ENCODE results near the gene AAK1.
A peak's percentile ranks its signal among the peaks of the same experiment; 100 is the strongest.
"Not testable (repeated sequence)": the region's sequence is repeated elsewhere in the genome, so short reads cannot be mapped to it uniquely, and the experiment has no call there.

AAK1 gene

DNA sequence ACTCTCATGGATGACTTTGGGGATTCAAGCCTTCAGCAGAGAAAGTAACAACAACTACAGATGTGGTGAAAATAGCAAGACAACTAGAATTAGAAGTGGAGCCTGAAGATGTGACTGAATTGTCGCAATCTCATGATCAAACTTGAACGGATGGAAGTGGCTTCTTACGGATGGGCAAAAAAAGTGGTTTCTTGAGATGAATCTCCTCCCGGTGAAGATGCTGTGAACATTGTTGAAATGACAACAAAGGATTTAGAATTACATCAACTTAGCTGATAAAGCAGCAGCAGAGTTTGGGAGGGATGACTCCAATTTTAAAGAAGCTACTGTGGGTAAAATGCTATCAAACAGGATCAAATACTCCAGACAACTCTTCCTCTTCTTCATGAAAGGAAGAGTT is 43.1 kb downstream of the AAK1 start:
- DNase-seq = no peak

DNA sequence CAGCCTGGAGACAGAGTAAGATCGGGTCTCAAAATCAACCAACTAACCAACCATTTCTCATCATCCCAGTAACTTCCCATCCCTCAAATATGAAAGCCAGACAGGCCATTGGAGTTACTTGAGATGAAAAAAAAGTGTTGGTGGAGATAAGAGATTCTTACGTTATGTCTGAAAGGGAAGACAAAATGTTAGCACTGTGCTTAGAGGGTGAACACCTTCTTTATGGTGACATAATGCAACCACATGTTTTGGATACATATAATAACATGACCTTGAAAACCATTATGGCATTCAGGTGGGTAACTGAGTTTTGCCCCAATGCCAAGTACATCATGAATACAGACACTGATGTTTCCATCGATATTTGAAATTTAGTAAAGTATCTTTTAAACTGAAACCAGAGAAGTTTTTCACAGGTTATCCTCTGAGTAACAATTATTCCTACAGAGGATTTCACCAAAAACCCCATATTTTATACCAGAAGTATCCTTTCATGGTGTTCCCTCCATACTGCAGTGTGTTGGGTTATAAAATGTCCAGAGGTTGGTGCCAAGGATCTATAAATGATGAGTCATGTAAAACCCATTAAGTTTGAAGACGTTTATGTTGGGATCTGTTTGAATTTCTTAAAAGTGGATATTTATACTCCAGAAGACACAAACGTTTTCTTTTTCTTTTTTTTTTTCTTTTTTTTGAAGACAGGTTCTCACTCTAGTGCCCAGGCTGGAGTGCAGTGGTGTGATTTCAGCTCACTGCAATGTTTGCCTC is 45.5 kb downstream of the AAK1 start:
- DNase-seq = no peak

DNA sequence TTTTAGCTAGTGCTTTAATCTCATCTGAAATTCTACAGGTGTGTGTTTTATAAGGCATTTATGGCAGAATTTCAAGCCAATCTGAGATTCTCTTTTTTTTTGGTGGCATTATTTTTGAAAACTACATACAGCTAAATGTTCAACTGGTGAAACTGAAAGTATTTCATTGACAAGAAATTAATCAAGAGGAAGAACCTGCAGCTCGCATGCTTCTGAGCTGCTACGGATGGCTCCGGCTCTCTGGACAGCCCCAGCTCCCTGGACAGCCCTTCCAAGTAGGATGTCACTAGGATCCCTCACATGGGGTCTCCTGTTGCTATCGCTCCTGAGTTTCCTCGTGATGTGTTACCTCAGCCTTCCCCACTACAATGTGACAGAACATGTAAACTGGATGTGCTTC is 46.4 kb downstream of the AAK1 start:
- DNase-seq = no peak

DNA sequence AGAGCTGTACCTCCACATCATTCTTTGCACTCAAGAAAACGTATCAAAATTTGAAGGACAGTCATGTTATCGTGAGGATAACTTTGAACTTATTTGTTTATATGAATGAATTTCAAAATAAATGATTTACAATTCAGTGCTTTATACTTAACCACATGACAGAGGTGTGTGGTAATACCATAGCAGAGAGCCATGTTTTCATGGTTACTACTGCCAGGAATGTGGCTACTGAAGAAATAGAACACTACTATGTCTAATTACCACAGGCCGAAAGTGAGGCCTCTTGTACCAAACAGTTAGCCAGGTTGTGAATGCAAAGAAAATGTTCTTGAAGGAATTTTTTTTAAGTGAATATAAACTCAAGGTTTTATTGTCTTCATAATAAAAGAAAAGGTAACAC is 49.2 kb downstream of the AAK1 start:
- no peak for DNase-seq

DNA sequence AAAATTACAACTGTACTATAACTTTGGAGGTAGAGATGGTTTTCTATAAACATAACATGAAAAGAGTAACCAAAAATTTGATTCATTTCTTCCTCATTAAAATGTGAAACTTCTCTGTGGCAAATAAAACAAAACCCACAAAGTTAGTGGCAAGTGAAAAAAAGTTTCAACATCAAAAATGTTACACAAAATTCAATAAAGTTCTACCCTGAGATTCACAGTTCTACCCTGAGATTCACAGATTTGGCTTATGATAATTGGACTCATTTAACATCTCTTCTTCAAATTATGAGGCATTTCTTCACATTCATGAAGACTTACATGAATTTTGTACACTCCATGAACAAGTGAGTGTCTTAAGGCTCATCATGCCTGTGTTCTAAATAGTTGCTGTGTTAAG is 51.0 kb downstream of the AAK1 start:
- no peak for DNase-seq

DNA sequence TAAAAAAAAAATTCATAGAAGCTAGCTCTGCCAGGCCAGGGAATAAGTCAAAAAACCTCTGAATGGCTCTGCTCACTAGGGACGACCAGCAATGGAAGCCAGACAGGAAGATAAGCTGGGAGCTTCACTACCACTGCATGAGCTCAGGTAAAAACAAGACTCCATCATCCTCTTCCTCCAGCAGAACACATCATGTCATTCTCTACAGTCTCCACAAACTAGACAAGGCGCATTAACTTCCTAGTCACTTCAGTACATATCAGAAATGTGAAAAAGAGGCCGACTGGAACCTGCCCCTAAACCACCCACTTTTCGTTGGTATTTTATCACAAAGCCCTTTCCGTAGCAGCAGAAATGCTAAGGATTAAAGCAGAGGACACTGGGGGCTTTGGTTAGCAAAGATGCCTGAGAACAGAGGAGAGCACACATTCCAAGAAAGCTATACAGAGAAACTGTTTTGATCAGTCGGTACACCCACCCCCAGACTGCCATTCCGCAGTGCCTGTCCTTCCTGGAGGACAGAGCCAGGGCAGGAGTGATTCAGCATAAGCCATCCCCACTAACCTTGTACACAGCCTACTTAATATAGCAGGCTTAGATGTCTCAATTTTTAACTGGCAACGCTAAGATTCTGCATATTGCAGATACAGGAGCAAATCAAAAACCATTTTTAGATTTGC is 53.4 kb downstream of the AAK1 start:
- no peak for DNase-seq

DNA sequence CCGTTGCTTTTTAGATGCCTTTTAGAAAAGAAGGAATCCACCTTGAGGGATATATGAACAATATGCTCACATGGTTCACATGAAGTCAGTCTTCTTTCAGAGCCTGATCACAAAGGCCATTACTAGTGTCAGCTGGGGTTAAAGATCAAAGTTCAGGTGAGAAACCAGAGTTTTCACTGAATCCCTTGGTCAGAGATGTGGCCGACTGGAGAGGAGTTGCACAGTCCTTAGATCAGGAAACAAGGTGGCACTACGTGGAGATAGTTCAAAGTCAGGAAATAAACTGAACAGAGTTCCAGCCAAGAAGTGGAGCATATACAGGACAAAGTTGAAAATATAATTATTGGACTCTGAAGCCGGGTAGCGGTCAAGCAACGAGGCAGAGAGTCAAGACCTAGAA is 54.6 kb downstream of the AAK1 start:
- no peak for DNase-seq

DNA sequence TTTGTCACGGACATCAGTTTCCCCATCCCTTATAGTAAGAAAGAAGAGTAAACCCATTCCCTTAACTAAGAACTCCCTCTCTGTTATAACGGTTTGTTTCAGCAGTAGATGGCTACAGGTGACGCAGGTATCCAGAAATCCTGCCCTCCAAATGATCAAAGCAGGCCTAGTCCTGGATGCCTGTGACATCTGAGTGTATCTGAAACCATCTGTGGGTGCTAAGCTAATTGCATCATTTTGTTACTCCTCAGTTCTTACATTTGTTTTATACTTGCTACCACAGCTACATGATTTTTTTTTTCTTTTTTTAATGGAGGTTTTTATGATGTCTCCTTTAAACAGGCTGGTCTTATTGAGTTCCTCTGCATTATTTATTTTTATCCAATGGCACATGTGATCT is 55.1 kb downstream of the AAK1 start:
- DNase-seq = no peak

DNA sequence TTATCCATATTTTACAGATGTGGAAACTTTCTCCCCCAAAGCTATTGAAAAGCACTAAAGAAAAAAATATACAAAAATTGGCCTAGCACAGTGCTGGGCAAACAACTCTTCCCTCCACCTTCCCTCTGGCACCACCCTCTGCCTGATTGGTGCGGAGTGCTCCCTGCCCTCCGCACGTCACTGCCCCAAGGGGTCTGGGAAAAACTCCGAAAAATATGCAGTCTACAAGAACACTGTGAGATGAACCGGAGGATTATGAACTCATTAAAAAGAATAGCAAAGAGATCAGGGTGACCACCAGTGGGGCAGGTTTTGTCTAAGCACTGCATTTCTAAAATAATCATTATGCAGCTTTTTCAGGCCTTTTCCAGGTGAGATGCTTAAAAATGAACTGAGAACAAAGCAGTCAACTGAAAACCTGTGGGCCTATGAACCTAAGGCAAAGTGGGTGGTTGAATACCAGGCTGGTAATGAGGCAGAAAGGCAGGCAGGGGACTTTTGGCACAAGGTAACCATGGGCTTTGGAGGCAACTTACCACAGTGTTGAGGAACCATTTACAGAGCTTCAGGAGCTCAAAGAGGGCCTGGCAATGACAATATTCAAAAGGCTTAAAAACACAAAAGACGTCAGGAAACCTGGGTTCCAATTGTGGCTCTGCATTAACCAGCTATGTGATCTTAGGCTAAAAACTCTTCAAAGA is 57.5 kb downstream of the AAK1 start:
- no peak for DNase-seq

DNA sequence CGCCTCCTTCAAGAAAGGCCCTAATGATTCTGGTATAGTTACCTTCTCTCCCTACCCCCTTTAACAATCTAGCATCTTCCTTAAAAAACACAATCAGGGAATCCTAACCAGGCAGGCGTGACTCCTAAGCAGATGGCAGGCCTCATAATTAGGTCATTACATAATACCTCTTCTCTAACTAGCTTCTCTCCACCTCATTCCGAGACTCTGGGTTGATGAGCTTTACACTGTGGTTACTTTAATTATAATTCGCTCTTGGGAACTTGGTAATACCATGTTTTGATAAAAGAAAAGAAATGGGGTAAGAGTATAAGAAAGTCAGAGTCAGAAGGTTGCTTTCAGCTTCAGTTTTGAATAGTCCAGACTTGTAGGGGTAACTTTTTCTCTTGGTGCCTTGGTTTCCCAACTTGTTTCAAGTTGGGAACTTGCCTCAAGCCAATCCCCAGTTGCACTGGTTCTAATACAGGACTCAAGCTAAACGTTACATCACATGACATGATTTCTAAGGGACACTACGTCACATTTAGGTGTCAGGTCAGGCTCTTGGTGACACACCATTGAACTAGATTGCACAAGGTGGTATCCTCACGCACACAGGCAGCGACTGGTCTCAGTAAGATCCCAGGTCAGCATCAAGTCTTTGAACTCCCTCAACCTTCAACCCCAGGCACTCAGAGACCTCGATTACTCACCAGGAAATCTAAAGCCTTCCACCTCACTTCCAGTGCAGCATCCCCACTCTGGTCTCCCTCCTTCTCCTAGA is 59.2 kb downstream of the AAK1 start:
- no peak for DNase-seq

DNA sequence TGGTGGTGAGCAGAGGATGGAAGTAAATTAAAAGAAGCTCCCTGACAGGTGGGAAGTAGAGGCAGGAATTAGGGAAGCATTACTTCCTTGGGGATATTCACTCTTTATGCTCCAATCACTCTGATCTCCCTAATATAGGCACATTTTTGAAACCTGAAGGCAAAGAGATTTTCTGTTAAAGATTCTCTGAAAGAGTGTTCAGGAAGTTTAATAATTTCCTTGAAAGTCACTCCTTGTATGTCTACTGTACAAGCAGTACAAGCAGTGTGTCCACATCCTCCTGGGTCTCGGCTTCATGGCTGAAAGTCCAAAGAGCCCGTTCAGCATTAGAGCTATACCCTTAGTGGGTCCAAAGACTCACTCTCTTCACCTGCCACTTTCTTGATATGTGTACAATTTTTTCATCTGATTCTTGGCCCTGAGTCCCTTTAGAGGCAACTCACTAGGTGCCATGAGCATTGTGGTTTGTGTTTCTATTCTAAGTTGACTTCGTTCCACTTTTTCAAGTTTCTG is 60.2 kb downstream of the AAK1 start:
- DNase-seq = no peak

DNA sequence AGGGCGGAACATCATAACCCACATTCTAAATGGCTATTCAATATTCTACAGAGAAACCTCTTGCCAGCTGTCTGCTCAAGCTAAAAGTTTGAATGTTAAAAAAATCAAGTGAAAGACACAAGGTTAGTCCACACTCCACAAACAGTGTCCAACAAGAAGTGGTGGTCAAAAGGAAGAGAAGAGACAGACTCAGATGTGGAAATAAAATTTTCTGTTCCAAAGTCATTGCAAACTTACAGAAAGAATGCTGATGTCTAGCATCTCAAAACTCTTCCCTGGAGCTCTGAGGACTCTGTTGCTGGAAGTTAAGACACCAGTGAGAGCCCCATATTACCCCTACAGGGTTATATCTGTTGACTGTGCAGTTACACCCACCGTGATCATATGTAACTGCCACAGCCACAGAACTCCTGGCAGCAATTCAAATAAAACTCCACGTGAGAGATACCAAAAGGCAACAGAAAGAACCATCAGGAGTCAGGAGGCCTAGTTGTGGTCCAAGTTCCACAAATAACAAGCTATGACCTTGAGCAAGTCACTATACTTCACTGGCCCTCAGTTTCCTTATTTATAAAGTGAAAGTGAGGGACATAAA is 60.9 kb downstream of the AAK1 start:
- no peak for DNase-seq

DNA sequence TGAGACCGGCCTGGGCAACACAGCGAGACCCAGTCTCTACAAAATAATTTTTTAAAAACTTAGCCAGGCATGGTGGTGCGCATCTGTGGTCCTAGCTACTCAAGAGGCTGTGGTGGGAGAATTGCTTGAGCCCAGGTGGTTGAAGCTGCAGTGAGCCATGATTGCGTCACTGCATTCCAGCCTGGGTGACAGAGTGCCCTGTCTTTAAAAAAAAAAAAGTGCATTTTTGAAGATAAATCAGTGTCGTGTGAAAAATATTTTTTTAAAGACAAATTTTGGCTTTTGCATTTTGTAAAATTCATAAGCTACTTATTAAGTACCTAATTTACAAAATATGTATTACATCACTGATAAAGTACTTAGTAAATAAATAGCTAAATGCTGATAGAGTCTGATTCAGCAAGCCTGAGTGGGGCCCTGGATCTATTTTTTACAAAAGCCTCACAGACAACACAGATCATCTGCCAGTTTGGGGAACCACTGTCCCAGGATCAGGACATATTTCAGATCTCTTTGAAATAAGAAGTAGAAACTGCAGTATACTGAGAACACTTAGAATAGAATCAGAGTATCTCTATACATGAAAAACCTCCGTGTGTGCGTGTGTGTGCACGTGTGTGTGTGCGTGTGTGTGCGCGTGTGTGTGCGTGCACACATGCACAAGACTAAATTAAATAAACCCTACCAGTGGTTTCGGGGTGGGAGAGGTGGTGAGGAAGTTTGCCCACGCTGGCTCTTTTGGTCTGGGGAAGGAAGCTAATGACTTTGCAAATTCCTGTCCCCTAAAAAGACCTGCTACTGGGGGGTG is 61.6 kb downstream of the AAK1 start:
- no peak for DNase-seq

DNA sequence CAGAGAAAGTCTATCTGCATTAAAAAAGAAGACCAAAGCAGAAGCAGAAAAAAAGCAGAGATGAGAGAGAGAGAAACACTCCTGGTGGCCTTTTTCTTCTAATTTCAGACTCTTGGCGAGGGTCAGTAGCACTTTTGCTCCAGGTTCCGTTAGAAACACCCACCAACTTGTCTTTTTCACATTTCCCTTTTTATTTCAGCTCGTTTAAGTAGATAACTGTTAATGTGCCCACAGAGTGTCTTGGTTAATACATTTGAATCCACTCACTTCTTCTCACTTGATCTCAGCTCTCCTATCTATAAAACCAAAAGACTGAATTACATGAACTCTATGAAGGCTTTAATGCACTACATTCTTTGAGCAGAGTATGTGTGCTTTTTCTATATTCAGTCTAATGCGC is 63.1 kb downstream of the AAK1 start:
- DNase-seq = no peak

DNA sequence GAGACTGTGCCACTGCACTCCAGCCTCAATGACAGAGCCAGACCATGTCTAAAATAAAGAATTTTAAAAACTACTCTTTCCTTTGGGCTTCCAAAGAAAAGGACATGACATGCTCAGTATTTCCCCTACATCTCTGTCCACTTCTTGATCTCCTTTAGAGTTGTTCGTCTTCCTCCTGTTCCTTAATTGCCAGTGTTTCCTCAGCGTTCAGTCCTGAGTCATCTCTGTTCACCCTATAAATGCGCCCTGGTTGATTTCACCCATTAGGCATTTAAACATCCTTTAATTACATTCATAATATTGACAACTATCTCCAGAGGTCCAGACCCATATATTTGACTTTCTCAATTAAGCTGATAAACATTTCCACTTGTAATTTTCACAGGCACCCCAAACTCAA is 64.0 kb downstream of the AAK1 start:
- no peak for DNase-seq

DNA sequence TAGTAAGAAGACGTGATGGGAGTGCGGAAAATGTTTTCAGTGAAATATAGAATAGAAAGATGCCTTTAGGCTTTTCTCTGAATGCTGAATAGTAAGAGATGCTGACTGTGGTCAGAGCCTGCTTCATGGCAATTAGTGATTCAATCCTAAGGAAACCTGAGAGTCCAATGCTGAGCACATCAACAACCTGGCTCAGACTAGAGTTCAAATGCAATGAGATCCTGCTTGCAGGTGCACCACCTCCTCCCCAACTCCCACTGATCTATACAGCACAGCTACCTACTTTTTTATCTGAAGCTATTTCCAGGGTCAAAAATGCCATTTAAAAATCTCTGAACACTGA is 65.4 kb downstream of the AAK1 start:
- DNase-seq = peak; percentile 28

DNA sequence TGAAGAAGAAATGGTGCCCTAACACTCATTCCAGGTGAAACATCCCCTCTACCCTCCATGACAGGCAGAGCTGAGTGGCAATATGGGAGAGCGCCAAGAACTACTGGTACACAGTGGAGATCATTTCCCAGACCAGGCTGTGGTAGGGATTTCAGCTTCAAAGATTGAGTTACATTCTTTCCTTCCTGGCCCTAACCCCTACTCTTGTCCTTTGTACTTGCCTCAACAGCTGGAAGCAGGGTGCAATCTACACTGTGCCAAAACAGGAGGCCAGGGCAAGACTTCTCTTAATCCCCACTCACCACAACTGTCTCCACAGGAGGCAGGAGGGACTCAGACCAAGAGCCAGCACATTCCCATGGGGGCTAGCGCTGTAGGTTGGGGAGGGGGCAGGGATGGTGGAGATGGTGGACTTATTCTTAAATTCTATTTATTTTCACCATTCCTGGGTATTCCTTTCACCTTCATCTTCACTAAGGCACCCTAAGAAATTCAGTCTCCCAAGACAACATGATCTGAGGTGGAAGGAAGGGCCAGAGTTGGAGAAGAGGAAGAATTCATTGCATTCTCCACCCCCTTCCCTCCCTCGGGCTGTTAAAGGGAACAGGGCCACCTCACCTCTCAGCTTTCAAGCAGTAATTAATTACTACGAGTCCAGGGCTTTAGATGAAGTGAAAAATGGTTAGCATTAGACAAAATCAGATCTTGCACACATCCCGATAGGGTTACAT is 65.9 kb downstream of the AAK1 start:
- DNase-seq = no peak

DNA sequence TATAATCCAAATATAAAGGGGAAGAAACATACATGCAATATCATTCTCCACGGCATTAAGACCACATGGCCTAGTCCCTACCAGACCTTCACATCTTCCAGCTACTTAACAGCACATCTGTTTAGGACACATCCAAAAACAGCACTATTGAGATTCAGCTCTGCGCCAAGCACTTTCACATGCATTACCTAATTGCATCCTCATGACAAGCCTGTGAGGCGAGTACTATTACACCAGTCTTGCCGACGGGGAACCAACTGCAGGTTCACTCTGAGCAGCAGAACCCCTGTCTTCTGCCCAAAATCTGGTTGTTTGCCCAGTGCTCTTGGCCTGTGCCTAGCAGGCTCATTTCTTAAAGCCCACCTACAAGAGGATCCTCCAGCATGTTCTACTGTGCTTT is 66.7 kb downstream of the AAK1 start:
- no peak for DNase-seq

DNA sequence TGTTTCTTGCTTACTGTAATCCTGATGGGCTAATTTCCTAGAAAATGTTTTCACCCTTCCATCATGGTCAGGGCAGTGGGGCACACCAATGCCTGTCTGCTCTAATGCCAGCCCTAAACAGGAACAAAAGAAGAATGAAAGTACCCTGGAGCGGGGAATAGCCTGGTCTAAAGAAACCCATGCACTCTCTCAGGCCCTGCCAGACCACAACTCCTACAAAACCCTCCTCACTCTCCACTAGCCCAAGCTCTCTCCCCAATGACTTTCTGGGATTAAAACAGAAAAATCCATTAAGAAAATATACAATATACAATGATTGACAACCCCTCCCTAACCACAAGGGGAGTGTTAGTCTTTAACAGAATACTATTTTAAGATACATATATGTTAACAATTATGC is 67.6 kb downstream of the AAK1 start:
- DNase-seq = no peak

DNA sequence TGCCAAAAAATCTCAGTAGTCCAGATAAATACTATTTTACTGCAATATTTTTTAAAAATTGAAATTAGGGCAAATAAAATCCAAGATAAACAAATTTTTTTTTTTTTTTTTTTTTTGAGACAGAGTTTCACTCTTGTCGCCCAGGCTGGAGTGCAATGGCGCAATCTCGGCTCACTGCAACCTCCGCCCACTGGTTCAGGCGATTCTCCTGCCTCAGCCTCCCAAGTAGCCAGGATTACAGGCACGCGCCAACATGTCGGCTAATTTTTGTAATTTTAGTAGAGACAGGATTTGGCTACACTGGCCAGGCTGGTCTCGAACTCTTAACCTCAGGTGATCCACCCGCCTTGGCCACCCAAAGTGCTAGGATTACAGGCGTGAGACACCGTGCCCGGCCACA is 68.2 kb downstream of the AAK1 start:
- DNase-seq = not testable (repeated sequence)

DNA sequence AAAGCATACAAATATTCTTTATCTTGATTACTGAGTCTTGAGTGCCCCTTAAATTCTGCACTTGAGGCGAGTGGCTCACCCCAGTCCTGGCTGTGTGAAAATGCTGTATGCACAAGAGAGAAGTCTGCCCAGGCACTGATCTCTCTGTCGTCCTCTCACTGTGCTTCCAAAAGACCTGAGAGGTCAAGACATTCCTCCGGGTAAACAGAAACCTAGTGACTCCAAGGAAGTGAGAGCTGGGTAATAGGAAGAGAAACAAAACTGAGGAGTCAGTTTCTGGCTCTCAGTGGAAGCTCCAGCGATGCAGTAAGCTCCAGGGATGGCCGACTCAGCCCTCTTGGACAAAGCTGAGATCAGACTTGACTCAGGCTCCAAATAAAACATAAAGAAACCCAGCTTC is 70.9 kb downstream of the AAK1 start:
- no peak for DNase-seq
